Measurements from ENCODE around the gene ACAA2. TPM values are rescaled to one million over a fixed set of nuclear protein-coding genes. Genes with fewer than 3 reads are reported as not detected.

ACAA2 gene
- total RNA-seq, 1 experiment from 2014 or later, result 18.2 TPM

- H3K79me2 ChIP-seq (ENCODE audit: insufficient read depth, low read length), result no peaks in the 10 kb centered on the region
- RAD21 ChIA-PET (ENCODE audit: low non-redundant PET in 1 of 2, low total read pairs in 2 of 2, uncharacterized antibody in 2 of 2, unreplicated experiment in 2 of 2), result interaction anchor here (0.6 to 2.1 kb wide), 5 partner anchors 297 to 841 kb away, joined by 3 to 14 read pairs (median 3); no protein-coding TSS in a partner anchor
- TF ChIP-seq CTCF (IDR thresholded peaks at IDR 0.05 in 2 of 3, conservative IDR thresholded peaks at IDR 0.05 in 1 of 3; ENCODE audit: borderline replicate concordance in 1 of 3, insufficient read depth in 1 of 3, low read depth in 2 of 3, low read length in 2 of 3) (0 out of 6 replicates have a peak, but pooled peaks of 1 of the 3 experiments have one; percentile 8), SP1 (IDR thresholded peaks at IDR 0.05; ENCODE audit: low read depth) (no peak), YY1 (IDR thresholded peaks at IDR 0.05; ENCODE audit: extremely low read depth, insufficient replicate concordance, low read depth, low read length) (no peak)
- POLR2A ChIA-PET, result interaction anchor here (1.9 kb wide), 2 partner anchors 8 to 347 kb away, joined by 8 to 11 read pairs; no protein-coding TSS in a partner anchor
- no peaks in the 10 kb centered on the region for H4K20me1 ChIP-seq (ENCODE audit: insufficient read depth)
- H3K27me3 ChIP-seq (ENCODE audit: insufficient read depth, low read length), result no peaks in the 10 kb centered on the region
- H3K9ac ChIP-seq (ENCODE audit: low read length), result peak overlapping the region; percentile 45; the same call in 1 of the 2 replicates
- BruUV-seq (replicated peaks), result no TSS peak
- H3K4me2 ChIP-seq (ENCODE audit: low read length), result peak overlapping the region; percentile 74
- no peak overlapping the region for H3K4me3 ChIP-seq (replicated peaks in 1 of 2; ENCODE audit: low read depth in 1 of 2, low read length in 2 of 2)
- no peak overlapping the region; the same call in 1 of the 2 replicates for H3K27ac ChIP-seq (ENCODE audit: low read depth, low read length)
- no peaks in the 10 kb centered on the region for H3K9me3 ChIP-seq (ENCODE audit: control insufficient read depth in 1 of 2, insufficient read depth in 1 of 2, low read depth in 1 of 2, low read length in 2 of 2)
- no peaks in the 10 kb centered on the region for H3K36me3 ChIP-seq (ENCODE audit: control insufficient read depth in 1 of 2, insufficient read depth in 2 of 2, low read length in 2 of 2)
- DNase-seq (ENCODE audit: low read depth, low spot score) (no peak), ATAC-seq (no peak)
- peaks cover 11 to 30% of the 10 kb centered on the region in 2 experiments; a peak in 3 of 4 replicates for H3K4me1 ChIP-seq (ENCODE audit: control insufficient read depth in 1 of 2, insufficient read depth in 2 of 2, low read length in 2 of 2)
- H3K9me2 ChIP-seq (ENCODE audit: insufficient read depth), result no peaks in the 10 kb centered on the region
- intact Hi-C loops (cut with micrococcal nuclease), result loop anchor here (1.0 to 10.0 kb wide), 3 partner anchors 203 to 347 kb away; no protein-coding TSS in a partner anchor
- no peak overlapping the region for H2AFZ ChIP-seq (ENCODE audit: low read depth, low read length, poor library complexity, severe bottlenecking)
- CTCF ChIA-PET, result interaction anchor here (0.9 to 4.9 kb wide), 8 partner anchors 108 to 499 kb away, joined by 4 to 106 read pairs (median 8); partner anchors contain the start of gene C18orf32
Measured at GRCh38 chr18:49857708-49858107, 44.4 kb upstream of the ACAA2 start.

GRCh38 chr18:49856496-49856895, 43.2 kb upstream of the ACAA2 start:
- no TSS peak for BruUV-seq (replicated peaks)
- intact Hi-C loops (cut with micrococcal nuclease), result loop anchor here (10.0 kb wide), 1 partner anchor 202 kb away; no protein-coding TSS in a partner anchor

More at GRCh38 chr18:49856496-49856895, 43.2 kb upstream of the ACAA2 start:
- Histone ChIP-seq H3K36me3 (ENCODE audit: control insufficient read depth in 1 of 2, insufficient read depth in 2 of 2, low read length in 2 of 2) (no peaks in the 10 kb centered on the region), H3K79me2 (ENCODE audit: insufficient read depth, low read length) (no peaks in the 10 kb centered on the region), H3K9me2 (ENCODE audit: insufficient read depth) (no peaks in the 10 kb centered on the region), H3K9ac (ENCODE audit: low read length) (no peak overlapping the region), H3K9me3 (ENCODE audit: control insufficient read depth in 1 of 2, insufficient read depth in 1 of 2, low read depth in 1 of 2, low read length in 2 of 2) (no peaks in the 10 kb centered on the region), H2AFZ (ENCODE audit: low read depth, low read length, poor library complexity, severe bottlenecking) (no peak overlapping the region), H4K20me1 (ENCODE audit: insufficient read depth) (no peaks in the 10 kb centered on the region), H3K4me3 (replicated peaks in 1 of 2; ENCODE audit: low read depth in 1 of 2, low read length in 2 of 2) (no peak overlapping the region), H3K27ac (ENCODE audit: low read depth, low read length) (no peak overlapping the region), H3K27me3 (ENCODE audit: insufficient read depth, low read length) (no peaks in the 10 kb centered on the region), H3K4me2 (ENCODE audit: low read length) (no peak overlapping the region), H3K4me1 (ENCODE audit: control insufficient read depth in 1 of 2, insufficient read depth in 2 of 2, low read length in 2 of 2) (peaks cover 11 to 33% of the 10 kb centered on the region in 2 experiments; a peak in 3 of 4 replicates)
- CTCF ChIA-PET, result no interaction called here
- TF ChIP-seq JUND (IDR thresholded peaks at IDR 0.05) (no peak), SRF (IDR thresholded peaks at IDR 0.05; ENCODE audit: low read depth) (no peak), REST (IDR thresholded peaks at IDR 0.05; ENCODE audit: low read depth) (no peak), EZH2phosphoT487 (IDR thresholded peaks at IDR 0.05; ENCODE audit: borderline replicate concordance) (no peak), EGR1 (IDR thresholded peaks at IDR 0.05; ENCODE audit: low read depth) (no peak)
- ATAC-seq, result no peak
- POLR2A ChIA-PET, result no interaction called here
- no peak for DNase-seq (ENCODE audit: low read depth, low spot score)
- RAD21 ChIA-PET (ENCODE audit: low non-redundant PET in 1 of 2, low total read pairs in 2 of 2, uncharacterized antibody in 2 of 2, unreplicated experiment in 2 of 2), result no interaction called here
